MG63 (cell line): ENCODE data around the gene PIK3C3. TPM values are rescaled to one million over a fixed set of nuclear protein-coding genes. Genes with fewer than 3 reads are reported as not detected.
A peak's percentile ranks its signal among the peaks of the same experiment; 100 is the strongest.

ENCODE experiments used
- DNase-seq: peaks from one replicate; pipeline ENCODE4 v3.0.0-alpha.2; 2020
- H3K27me3 ChIP-seq: fragments of 250-450 bp; sonication (Bioruptor Pico); 2 replicates; pipeline ENCODE4 v1.5.1; 2020; ENCODE audit warnings: mild to moderate bottlenecking, moderate library complexity
- H3K36me3 ChIP-seq: fragments of 250-450 bp; sonication (Bioruptor Pico); 2 replicates; pipeline ENCODE4 v1.5.1; 2020; ENCODE audit warnings: mild to moderate bottlenecking, moderate library complexity
- H3K4me3 ChIP-seq: fragments of 250-450 bp; sonication (Bioruptor Pico); 2 replicates; pipeline ENCODE4 v1.5.1; 2020; ENCODE audit warnings: mild to moderate bottlenecking, moderate library complexity
- H3K9me3 ChIP-seq: fragments of 250-450 bp; sonication (Bioruptor Pico); 2 replicates; pipeline ENCODE4 v1.5.1; 2020; ENCODE audit warnings: mild to moderate bottlenecking, moderate library complexity
- total RNA-seq: library from RNA; depleted of rRNA; stranded (reverse); fragments of >200 nt; shearing (Covaris generic); gene quantifications from 2 replicates; pipeline ENCODE4 v1.2.3, GENCODE V29; 2014; ENCODE audit warnings: low replicate concordance; rRNA removed

Gene PIK3C3
- total RNA-seq = 14.3 and 24.6 TPM in 2 replicates

- Histone ChIP-seq H3K36me3 (peaks cover 19% of the 10 kb centered on the region), H3K27me3 (no peaks in the 10 kb centered on the region), H3K4me3 (peak within 1 kb of the TSS; percentile 95), H3K9me3 (no peaks in the 10 kb centered on the region)
- peak; percentile 91 for DNase-seq
These were observed at the start of gene PIK3C3 for GRCh38 chr18:41954827-41955613. Gene PIK3C3 (plus strand): TSS chr18:41955234. CDS start chr18:41955292, 58 bp downstream.

DNA sequence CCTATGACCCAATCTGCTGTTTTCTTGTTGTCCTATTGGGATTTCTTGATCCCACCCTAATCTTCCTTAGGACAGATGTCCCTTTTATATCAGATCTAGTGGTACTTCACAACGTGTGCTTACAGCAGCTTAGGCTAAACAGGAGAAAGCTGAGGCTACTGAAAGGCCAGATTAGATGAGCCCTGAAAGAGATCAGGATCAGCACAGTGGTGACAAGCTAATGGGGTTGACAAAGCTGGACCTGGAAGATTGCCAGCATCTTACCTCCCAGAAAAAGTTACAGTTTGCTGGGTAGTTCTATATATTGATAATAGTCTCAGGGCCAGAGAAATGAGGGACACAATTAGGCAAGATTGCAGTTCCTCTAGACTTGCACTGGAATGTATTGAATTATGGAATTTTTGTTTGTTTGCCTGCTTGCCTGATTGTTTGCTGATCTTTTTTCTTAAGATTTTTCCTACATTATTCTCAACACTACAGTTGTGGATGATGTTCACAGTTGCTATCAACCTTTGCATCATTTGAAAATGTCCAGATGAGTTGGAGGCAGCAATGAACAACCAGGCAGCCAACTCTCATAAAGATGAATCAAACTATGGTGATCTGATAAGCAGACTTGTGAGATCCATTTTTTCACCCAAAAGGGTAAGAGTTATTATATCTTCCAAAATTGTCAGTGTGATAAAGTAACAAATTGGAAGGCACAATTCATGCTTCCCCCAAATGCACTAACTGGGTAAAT lies 49.1 kb upstream of the PIK3C3 start:
- H3K9me3 ChIP-seq = no peaks in the 10 kb centered on the region
- no peak for DNase-seq
- no peaks in the 10 kb centered on the region for H3K36me3 ChIP-seq
- no peak overlapping the region for H3K4me3 ChIP-seq
- no peaks in the 10 kb centered on the region for H3K27me3 ChIP-seq

DNA sequence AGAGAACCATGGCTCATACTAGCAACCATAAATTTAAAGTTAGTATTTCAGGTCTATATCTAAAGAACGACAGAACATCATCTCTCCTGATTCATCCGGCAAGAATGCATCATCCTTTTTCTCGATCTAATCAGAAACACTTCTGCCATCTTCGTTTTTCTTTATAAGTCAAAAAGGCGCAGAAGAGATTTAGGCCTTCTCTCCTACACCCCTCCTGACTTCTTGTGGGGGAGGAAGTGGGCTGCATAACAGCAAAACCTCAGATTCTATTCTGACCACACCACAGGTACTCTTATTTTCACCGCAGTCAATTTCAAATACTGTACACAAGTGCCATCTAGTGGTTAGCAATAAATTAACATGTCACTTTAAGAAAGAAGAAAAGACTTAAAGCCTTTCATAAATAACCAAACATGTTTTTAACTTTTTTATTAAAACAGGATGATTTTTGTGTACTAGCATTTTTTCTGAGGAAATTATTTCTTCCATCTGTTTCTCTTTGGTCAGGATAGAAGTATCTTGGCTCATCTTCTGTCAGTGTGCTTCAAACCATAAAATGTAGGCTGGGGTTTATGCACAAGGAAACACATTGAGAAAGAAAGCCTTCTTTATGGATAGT lies 48.4 kb upstream of the PIK3C3 start:
- H3K4me3 ChIP-seq = no peak overlapping the region
- no peaks in the 10 kb centered on the region for H3K36me3 ChIP-seq
- no peak for DNase-seq
- H3K27me3 ChIP-seq = no peaks in the 10 kb centered on the region
- no peaks in the 10 kb centered on the region for H3K9me3 ChIP-seq

- no peak overlapping the region for H3K4me3 ChIP-seq
- no peaks in the 10 kb centered on the region for H3K9me3 ChIP-seq
- H3K36me3 ChIP-seq = no peaks in the 10 kb centered on the region
- no peaks in the 10 kb centered on the region for H3K27me3 ChIP-seq
- DNase-seq = no peak
These were observed 37.9 kb upstream of the PIK3C3 start for GRCh38 chr18:41917181-41917580.

GRCh38 chr18:41921770-41922169 lies 33.3 kb upstream of the PIK3C3 start:
- no peaks in the 10 kb centered on the region for H3K27me3 ChIP-seq
- no peaks in the 10 kb centered on the region for H3K36me3 ChIP-seq
- DNase-seq = no peak
- H3K9me3 ChIP-seq = no peaks in the 10 kb centered on the region
- H3K4me3 ChIP-seq = no peak overlapping the region

GRCh38 chr18:41922176-41922575 lies 32.9 kb upstream of the PIK3C3 start:
- DNase-seq = no peak

DNA sequence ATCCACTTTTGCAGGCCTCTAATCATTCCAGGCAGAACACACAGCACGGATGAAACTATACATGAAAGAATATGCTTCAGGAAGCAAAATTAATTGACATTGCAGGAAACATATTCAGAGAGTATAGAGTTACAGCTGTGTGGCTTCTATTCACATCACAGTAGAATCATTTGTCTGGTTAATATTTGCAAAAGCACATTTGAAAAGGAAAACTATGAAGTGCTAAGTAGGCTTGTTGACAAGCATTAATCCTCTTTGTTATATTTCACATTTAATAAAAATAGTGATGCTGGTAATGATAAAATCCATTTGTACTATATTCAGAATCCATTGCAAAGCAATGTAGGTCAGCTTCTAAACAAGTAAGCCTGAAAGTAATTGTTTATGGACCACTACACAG lies 32.2 kb upstream of the PIK3C3 start:
- no peaks in the 10 kb centered on the region for H3K27me3 ChIP-seq
- DNase-seq = no peak
- no peak overlapping the region for H3K4me3 ChIP-seq
- no peaks in the 10 kb centered on the region for H3K9me3 ChIP-seq
- H3K36me3 ChIP-seq = no peaks in the 10 kb centered on the region

More at GRCh38 chr18:41922176-41922575, 32.9 kb upstream of the PIK3C3 start:
- H3K4me3 ChIP-seq = no peak overlapping the region
- H3K36me3 ChIP-seq = no peaks in the 10 kb centered on the region
- no peaks in the 10 kb centered on the region for H3K27me3 ChIP-seq
- no peaks in the 10 kb centered on the region for H3K9me3 ChIP-seq

- Histone ChIP-seq H3K36me3 (no peaks in the 10 kb centered on the region), H3K4me3 (no peak overlapping the region), H3K27me3 (no peaks in the 10 kb centered on the region), H3K9me3 (no peaks in the 10 kb centered on the region)
- no peak for DNase-seq
These were observed 31.6 kb upstream of the PIK3C3 start for GRCh38 chr18:41923446-41923845.

DNA sequence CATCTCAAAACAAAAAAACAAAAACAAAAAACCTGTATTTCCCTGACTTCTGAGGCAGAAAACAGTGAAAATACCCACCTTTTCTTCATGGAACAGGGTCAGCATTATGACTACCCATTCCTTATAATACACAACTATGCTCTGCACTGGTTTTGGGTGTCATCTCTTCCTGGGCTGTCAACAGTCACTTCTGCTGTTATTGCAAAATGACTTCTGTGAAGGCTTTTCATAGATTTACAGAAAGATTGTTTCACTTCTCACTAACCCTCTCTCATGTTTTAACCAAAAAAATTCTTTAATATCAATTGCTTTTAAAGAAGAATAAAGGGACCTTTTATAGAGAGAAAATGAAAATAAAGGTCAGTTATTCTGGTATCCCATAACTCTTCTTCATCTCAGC lies 26.5 kb upstream of the PIK3C3 start:
- Histone ChIP-seq H3K36me3 (no peaks in the 10 kb centered on the region), H3K27me3 (no peaks in the 10 kb centered on the region), H3K9me3 (no peaks in the 10 kb centered on the region), H3K4me3 (no peak overlapping the region)
- DNase-seq = no peak

GRCh38 chr18:41932899-41933298 lies 22.1 kb upstream of the PIK3C3 start:
- Histone ChIP-seq H3K27me3 (no peaks in the 10 kb centered on the region), H3K4me3 (no peak overlapping the region), H3K36me3 (no peaks in the 10 kb centered on the region), H3K9me3 (no peaks in the 10 kb centered on the region)
- DNase-seq = no peak

DNA sequence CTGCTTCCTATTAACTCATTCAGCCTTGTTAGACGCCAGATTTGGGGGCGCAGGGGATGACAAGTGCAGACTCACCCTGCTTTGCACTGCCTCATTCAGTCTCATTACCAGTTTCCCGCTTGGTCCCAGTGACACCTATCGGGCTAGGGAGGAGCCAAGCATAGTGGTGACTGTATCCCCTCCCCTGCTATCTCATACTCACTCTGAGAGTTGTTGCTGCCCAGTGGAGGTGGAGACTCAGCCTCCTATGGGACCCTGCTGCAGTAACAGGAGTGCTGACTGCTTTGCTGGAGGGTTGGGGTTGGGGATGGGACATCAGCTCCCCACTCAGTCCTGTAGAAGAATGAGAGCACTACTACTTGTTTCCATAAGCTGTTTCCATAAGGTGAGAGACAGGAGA lies 21.3 kb upstream of the PIK3C3 start:
- no peaks in the 10 kb centered on the region for H3K36me3 ChIP-seq
- no peak for DNase-seq
- no peak overlapping the region for H3K4me3 ChIP-seq
- H3K9me3 ChIP-seq = no peaks in the 10 kb centered on the region
- no peaks in the 10 kb centered on the region for H3K27me3 ChIP-seq

DNA sequence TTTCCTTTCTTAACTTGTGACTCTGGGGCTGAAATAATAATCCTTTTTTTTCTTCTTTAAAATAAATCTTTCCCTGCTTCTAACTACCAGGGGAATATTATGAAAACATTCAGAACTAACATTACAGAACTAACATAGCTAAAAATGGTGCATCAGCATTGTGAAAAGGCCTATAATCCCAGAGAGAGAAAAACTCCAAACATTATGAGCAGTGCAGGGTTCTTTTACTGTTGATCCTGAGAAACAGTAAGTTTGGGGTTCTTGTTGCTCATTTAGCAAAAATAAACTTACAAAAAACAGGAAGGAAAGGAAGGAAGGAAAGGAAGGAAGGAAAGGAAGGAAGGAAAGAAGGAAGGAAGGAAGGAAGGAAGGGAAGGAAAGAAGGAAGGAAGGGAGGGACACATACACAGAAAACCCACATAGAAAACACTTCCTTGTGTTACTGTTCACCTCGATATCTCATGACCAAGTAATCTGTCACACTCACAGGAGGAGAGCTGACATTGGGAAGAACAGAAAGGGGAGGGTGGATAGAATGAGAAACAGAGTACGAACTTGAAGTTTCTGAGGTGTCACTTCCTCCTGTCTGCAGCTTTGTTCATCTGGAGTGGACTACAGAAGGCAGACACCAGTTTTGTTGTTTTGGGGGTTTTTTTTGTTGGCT lies 18.4 kb upstream of the PIK3C3 start:
- DNase-seq = no peak
- no peaks in the 10 kb centered on the region for H3K9me3 ChIP-seq

DNA sequence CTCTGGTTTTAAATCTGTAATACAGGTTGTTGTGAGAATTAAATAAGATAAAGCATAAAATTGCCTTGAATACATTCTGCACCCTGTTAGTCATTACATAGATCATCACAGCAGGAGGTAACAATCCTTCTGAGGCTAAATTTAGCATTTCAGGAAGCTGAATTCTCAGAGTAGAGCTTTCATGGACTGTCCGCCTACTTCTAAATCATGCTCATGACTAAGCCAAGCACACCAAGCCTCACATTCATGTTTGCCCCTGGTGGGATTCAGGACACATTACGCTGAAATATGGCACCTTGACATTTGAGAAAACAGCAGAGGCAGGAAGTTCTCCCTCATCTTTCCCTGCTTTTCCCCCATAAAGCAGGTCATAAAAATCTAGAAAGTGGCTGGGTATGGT lies 16.6 kb upstream of the PIK3C3 start:
- no peak for DNase-seq
- H3K4me3 ChIP-seq = no peak overlapping the region
- H3K9me3 ChIP-seq = no peaks in the 10 kb centered on the region
- no peaks in the 10 kb centered on the region for H3K36me3 ChIP-seq
- H3K27me3 ChIP-seq = no peaks in the 10 kb centered on the region

More for the DNA sequence above, 18.4 kb upstream of the PIK3C3 start:
- Histone ChIP-seq H3K36me3 (no peaks in the 10 kb centered on the region), H3K27me3 (no peaks in the 10 kb centered on the region), H3K4me3 (no peak overlapping the region)

DNA sequence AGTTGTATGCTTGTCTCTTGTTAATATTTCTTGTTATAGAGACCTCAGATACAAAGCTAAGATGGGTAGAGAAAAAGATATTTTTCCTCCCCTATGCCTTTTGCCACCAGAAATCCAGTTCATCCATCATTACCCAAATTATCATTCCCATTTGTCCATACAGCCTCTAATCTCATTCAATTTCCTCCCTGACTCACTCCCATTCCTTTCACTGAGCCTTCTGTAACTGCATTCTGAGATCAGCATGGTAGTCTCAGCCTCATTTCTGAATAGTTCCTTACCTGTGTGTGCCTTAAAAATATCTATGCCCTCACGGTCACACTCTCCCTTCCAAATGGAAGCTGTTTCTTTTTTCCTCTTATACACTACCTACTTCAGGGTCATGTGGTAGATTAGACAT lies 15.7 kb upstream of the PIK3C3 start:
- H3K4me3 ChIP-seq = no peak overlapping the region
- no peaks in the 10 kb centered on the region for H3K27me3 ChIP-seq
- H3K9me3 ChIP-seq = no peaks in the 10 kb centered on the region
- no peak for DNase-seq
- no peaks in the 10 kb centered on the region for H3K36me3 ChIP-seq

DNA sequence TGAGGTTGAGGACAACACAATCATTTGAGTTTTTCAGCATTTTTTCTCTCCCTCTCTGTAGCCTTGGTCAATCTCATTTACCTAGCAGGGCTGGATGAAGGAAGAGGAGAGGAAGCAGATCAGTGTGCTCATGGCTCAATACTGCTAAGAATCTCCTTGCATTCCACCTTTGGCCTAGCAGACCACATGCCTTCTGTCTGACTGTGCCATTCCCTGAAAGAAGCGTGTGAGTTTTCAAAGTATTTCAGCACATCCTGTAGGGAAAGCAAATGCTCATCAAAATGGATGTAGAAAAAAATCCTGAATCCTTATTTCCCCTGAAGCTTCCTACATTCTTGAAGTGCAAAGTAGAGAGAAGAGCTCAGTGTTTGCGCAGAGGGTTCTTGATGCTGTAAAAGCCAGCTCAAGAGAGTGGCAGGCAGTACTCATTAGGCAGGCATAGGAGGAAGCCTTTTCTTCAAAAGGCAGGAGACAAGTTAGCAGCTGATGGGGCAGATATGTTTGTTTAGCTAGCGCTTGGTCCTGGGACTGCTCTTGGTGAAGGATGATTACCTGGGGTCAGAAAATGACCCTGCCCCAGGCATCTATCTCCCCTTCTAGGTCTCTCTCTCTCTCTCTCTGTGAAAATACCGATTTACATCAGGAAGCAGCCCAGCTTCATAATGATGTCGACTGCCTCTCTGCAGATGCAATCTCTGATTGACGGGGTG lies 14.4 kb upstream of the PIK3C3 start:
- DNase-seq = no peak
- H3K4me3 ChIP-seq = no peak overlapping the region
- no peaks in the 10 kb centered on the region for H3K36me3 ChIP-seq
- no peaks in the 10 kb centered on the region for H3K9me3 ChIP-seq
- H3K27me3 ChIP-seq = no peaks in the 10 kb centered on the region

DNA sequence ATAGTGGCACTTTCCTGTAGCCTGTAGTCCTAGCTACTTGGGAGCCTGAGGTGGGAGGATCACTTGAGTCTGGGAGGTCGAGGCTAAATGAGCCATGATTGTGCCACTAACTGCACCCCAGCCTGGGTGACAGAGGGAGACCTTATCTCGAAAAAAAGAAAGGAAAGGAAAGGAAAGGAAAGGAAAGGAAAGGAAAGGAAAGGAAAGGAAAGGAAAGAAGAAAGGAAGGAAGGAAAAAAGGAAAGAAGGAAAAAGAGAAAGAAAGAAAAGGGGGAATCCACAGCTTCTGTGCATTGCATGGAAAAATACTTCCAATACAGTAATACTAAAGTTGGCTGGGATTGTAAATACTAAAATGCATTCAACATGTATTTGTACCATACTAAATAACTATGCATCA lies 12.8 kb upstream of the PIK3C3 start:
- H3K9me3 ChIP-seq = no peaks in the 10 kb centered on the region
- no peaks in the 10 kb centered on the region for H3K36me3 ChIP-seq
- H3K4me3 ChIP-seq = no peak overlapping the region
- no peak for DNase-seq
- H3K27me3 ChIP-seq = no peaks in the 10 kb centered on the region
